ENCODE results near the gene RHO. TPM values are rescaled to one million over a fixed set of nuclear protein-coding genes. Genes with fewer than 3 reads are reported as not detected.
"Not testable (repeated sequence)": the region's sequence is repeated elsewhere in the genome, so short reads cannot be mapped to it uniquely, and the experiment has no call there.

The RHO gene
- not detected in 2 replicates for total RNA-seq

- H3K4me3 ChIP-seq (ENCODE audit: low read depth, low read length): no peak within 1 kb of the TSS
- DNase-seq (ENCODE audit: low read depth): no peak
- H3K27me3 ChIP-seq (ENCODE audit: control insufficient read depth, insufficient read depth, low read length): no peaks in the 10 kb centered on the region
- H3K36me3 ChIP-seq (ENCODE audit: control insufficient read depth, insufficient read depth, low read length): no peaks in the 10 kb centered on the region
- no peak for TF ChIP-seq CTCF (IDR thresholded peaks at IDR 0.05; ENCODE audit: insufficient read depth, low read length, poor library complexity, severe bottlenecking)
Measured at GRCh38 chr3:129528589-129529100, at the start of gene RHO. Gene RHO (plus strand): TSS chr3:129528639. CDS start chr3:129528734, 95 bp downstream.

GRCh38 chr3:129481225-129481765 is 47.1 kb upstream of the RHO start:
- H3K36me3 ChIP-seq (ENCODE audit: control insufficient read depth, insufficient read depth, low read length); DNase-seq (ENCODE audit: low read depth); H3K4me3 ChIP-seq (ENCODE audit: low read depth, low read length); H3K27me3 ChIP-seq (ENCODE audit: control insufficient read depth, insufficient read depth, low read length): not testable (repeated sequence)

- no peak overlapping the region for H3K4me3 ChIP-seq (ENCODE audit: low read depth, low read length)
- TF ChIP-seq CTCF (IDR thresholded peaks at IDR 0.05; ENCODE audit: insufficient read depth, low read length, poor library complexity, severe bottlenecking): no peak
- peaks cover 3% of the 10 kb centered on the region for H3K36me3 ChIP-seq (ENCODE audit: control insufficient read depth, insufficient read depth, low read length)
- H3K27me3 ChIP-seq (ENCODE audit: control insufficient read depth, insufficient read depth, low read length): no peaks in the 10 kb centered on the region
- DNase-seq (ENCODE audit: low read depth): no peak
Measured at GRCh38 chr3:129481766-129482332, 46.6 kb upstream of the RHO start.

- DNase-seq (ENCODE audit: low read depth): no peak
- TF ChIP-seq CTCF (IDR thresholded peaks at IDR 0.05; ENCODE audit: insufficient read depth, low read length, poor library complexity, severe bottlenecking): peak; percentile 21
- Histone ChIP-seq H3K4me3 (ENCODE audit: low read depth, low read length) (no peak overlapping the region), H3K27me3 (ENCODE audit: control insufficient read depth, insufficient read depth, low read length) (no peaks in the 10 kb centered on the region), H3K36me3 (ENCODE audit: control insufficient read depth, insufficient read depth, low read length) (peaks cover 1% of the 10 kb centered on the region)
Measured at GRCh38 chr3:129482721-129483120, 45.7 kb upstream of the RHO start.

- no peak overlapping the region for H3K4me3 ChIP-seq (ENCODE audit: low read depth, low read length)
- H3K36me3 ChIP-seq (ENCODE audit: control insufficient read depth, insufficient read depth, low read length): no peaks in the 10 kb centered on the region
- no peak for TF ChIP-seq CTCF (IDR thresholded peaks at IDR 0.05; ENCODE audit: insufficient read depth, low read length, poor library complexity, severe bottlenecking)
- no peak for DNase-seq (ENCODE audit: low read depth)
- no peaks in the 10 kb centered on the region for H3K27me3 ChIP-seq (ENCODE audit: control insufficient read depth, insufficient read depth, low read length)
Measured at GRCh38 chr3:129483870-129484269, 44.6 kb upstream of the RHO start.

- not testable (repeated sequence) for H3K27me3 ChIP-seq (ENCODE audit: control insufficient read depth, insufficient read depth, low read length); H3K4me3 ChIP-seq (ENCODE audit: low read depth, low read length); H3K36me3 ChIP-seq (ENCODE audit: control insufficient read depth, insufficient read depth, low read length); DNase-seq (ENCODE audit: low read depth)
Measured at GRCh38 chr3:129485146-129485545, 43.3 kb upstream of the RHO start.

Data from kidney epithelial cell (primary cell).